Lower leg skin (tissue), 3 donors: Measurements from ENCODE around the gene E2F1.

ENCODE experiments used
- CTCF ChIP-seq, 3 donors: fragments of 450-650 bp; IDR thresholded peaks; one replicate each; pipeline ENCODE4 v1.5.1; 2016; ENCODE audit warnings: antibody characterized with exemption in 3 of 3, mild to moderate bottlenecking in 3 of 3, moderate library complexity in 2 of 3
- POLR2A ChIP-seq, 2 donors: fragments of 450-650 bp; IDR thresholded peaks; one replicate each; pipeline ENCODE4 v1.6.1; 2016 to 2017; ENCODE audit warnings: antibody characterized with exemption in 2 of 2, mild to moderate bottlenecking in 1 of 2, moderate library complexity in 1 of 2

GRCh38 chr20:33694639-33695012, 8.4 kb upstream of the E2F1 start:
- TF ChIP-seq CTCF (IDR thresholded peaks at IDR 0.05) (no peak), POLR2A (IDR thresholded peaks at IDR 0.05) (no peak)
